ENCODE data around the gene RPL22. TPM values are rescaled to one million over a fixed set of nuclear protein-coding genes. Genes with fewer than 3 reads are reported as not detected.

Gene RPL22
- total and polyA plus RNA-seq, 2 of the 4 experiments (the other 2 are of a cell fraction), result 26.2 to 131 TPM

- dilution Hi-C loops (cut with HindIII; ENCODE audit: low sequenced_read_pairs, unreplicated experiment), result no loop called here
- CTCF ChIA-PET, result no interaction called here
- POLR2A ChIA-PET (ENCODE audit: unreplicated experiment), result no interaction called here
These were observed 53.5 kb downstream of the RPL22 start for GRCh38 chr1:6145864-6146410.

More at GRCh38 chr1:6145864-6146410, 53.5 kb downstream of the RPL22 start:
- Histone ChIP-seq H2BK120ac (ENCODE audit: low read depth, low read length) (no peak overlapping the region), H3K36me3 (ENCODE audit: control insufficient read depth, insufficient read depth, low read length) (no peaks in the 10 kb centered on the region), H3K4me1 (ENCODE audit: control insufficient read depth, insufficient read depth, low read length) (no peaks in the 10 kb centered on the region), H2BK20ac (ENCODE audit: low read depth, low read length) (no peak overlapping the region), H2BK15ac (ENCODE audit: low read depth, low read length) (no peak overlapping the region), H3K9me1 (ENCODE audit: insufficient read depth, low read length) (no peaks in the 10 kb centered on the region), H3K4me2 (ENCODE audit: low read depth, low read length) (no peak overlapping the region), H3K79me1 (ENCODE audit: low read depth in 1 of 2, low read length in 2 of 2) (no peaks in the 10 kb centered on the region), H3K14ac (replicated peaks; ENCODE audit: low read depth, low read length) (no peak overlapping the region), H3K18ac (ENCODE audit: low read depth, low read length) (no peak overlapping the region), H3K56ac (ENCODE audit: extremely low read depth, insufficient read depth, low read length) (no peak overlapping the region), H2BK5ac (ENCODE audit: low read depth, low read length, poor library complexity, severe bottlenecking) (no peak overlapping the region), H3K9ac (ENCODE audit: low read depth, low read length) (no peak overlapping the region), H3K27me3 (ENCODE audit: control insufficient read depth, insufficient read depth, low read length) (peaks cover 41% of the 10 kb centered on the region), H4K8ac (ENCODE audit: low read depth in 2 of 2, low read length in 2 of 2) (no peak overlapping the region), H2AK5ac (ENCODE audit: low read depth, low read length) (no peak overlapping the region), H2AK9ac (replicated peaks; ENCODE audit: low read depth, low read length, poor library complexity) (no peak overlapping the region), H2AFZ (replicated peaks; ENCODE audit: low read length, poor library complexity) (no peak overlapping the region), H4K91ac (ENCODE audit: insufficient read depth, low read depth, low read length) (no peak overlapping the region), H3K9me3 (ENCODE audit: control insufficient read depth, insufficient read depth, low read length) (no peaks in the 10 kb centered on the region), H3K4me3 (ENCODE audit: insufficient read depth, low read depth, low read length) (no peak overlapping the region), H3K4ac (ENCODE audit: low read depth, low read length) (no peak overlapping the region), H4K20me1 (ENCODE audit: insufficient read depth, low read length) (0 out of 2 replicates have a peak, but pooled peaks cover 2% of the 10 kb centered on the region), H4K5ac (ENCODE audit: low read depth, low read length) (no peak overlapping the region), H3K27ac (ENCODE audit: insufficient read depth, low read length) (no peak overlapping the region), H3K23ac (ENCODE audit: low read depth, low read length) (no peak overlapping the region)
- in situ Hi-C loops (cut with MboI; ENCODE audit: low sequenced_read_pairs) (no loop called here), intact Hi-C loops (cut with micrococcal nuclease) (no loop called here)
- WGBS, 2 experiments (ENCODE audit: extremely low coverage in 2 of 2, insufficient read length in 1 of 2), result 71% methylated on average over 17 of the region's 24 CpGs; no CpG with 5 or more reads in 1 of the 2 experiments
- DNase-seq, result no peak
- no peak for TF ChIP-seq FOS (IDR thresholded peaks at IDR 0.05; ENCODE audit: low read depth, low read length)
- TF ChIP-seq MXI1 (IDR thresholded peaks at IDR 0.05; ENCODE audit: borderline replicate concordance, low read depth, low read length), result no peak
- no peak for TF ChIP-seq ELK1 (IDR thresholded peaks at IDR 0.05; ENCODE audit: borderline replicate concordance, low read depth, low read length)
- no peak for TF ChIP-seq USF2 (IDR thresholded peaks at IDR 0.05; ENCODE audit: low read depth, low read length)
- TF ChIP-seq MAFK (IDR thresholded peaks at IDR 0.05; ENCODE audit: low read depth, low read length), result no peak
- ATAC-seq (ENCODE audit: low read depth), result no peak
- no TSS peak for BruUV-seq (replicated peaks)

Data from IMR-90 (cell line).